ENCODE results near the gene DKK3.

Gene DKK3

GRCh38 chr11:12051287-12051662 is 42.8 kb upstream of the DKK3 start:
- no peak for DNase-seq (ENCODE audit: low read depth)
- no peak for TF ChIP-seq CTCF (IDR thresholded peaks at IDR 0.05; ENCODE audit: control insufficient read depth, insufficient read depth, low read depth, low read length, missing control alignments)
- H3K4me3 ChIP-seq (ENCODE audit: control insufficient read depth, low read depth, low read length) = no peak overlapping the region

GRCh38 chr11:12050470-12051286 is 42.3 kb upstream of the DKK3 start:
- no peak for DNase-seq (ENCODE audit: low read depth)
- TF ChIP-seq CTCF (IDR thresholded peaks at IDR 0.05; ENCODE audit: control insufficient read depth, insufficient read depth, low read depth, low read length, missing control alignments) = no peak
- no peak overlapping the region for H3K4me3 ChIP-seq (ENCODE audit: control insufficient read depth, low read depth, low read length)

GRCh38 chr11:12048936-12049790 is 40.7 kb upstream of the DKK3 start:
- no peak for TF ChIP-seq CTCF (IDR thresholded peaks at IDR 0.05; ENCODE audit: control insufficient read depth, insufficient read depth, low read depth, low read length, missing control alignments)
- H3K4me3 ChIP-seq (ENCODE audit: control insufficient read depth, low read depth, low read length) = no peak overlapping the region
- no peak for DNase-seq (ENCODE audit: low read depth)

- no peak for DNase-seq (ENCODE audit: low read depth)
- TF ChIP-seq CTCF (IDR thresholded peaks at IDR 0.05; ENCODE audit: control insufficient read depth, insufficient read depth, low read depth, low read length, missing control alignments) = no peak
- H3K4me3 ChIP-seq (ENCODE audit: control insufficient read depth, low read depth, low read length) = no peak overlapping the region
Measured at GRCh38 chr11:12046636-12047236, 38.3 kb upstream of the DKK3 start.

- TF ChIP-seq CTCF (IDR thresholded peaks at IDR 0.05; ENCODE audit: control insufficient read depth, insufficient read depth, low read depth, low read length, missing control alignments) = no peak
- no peak overlapping the region for H3K4me3 ChIP-seq (ENCODE audit: control insufficient read depth, low read depth, low read length)
- DNase-seq (ENCODE audit: low read depth) = no peak
Measured at GRCh38 chr11:12045914-12046635, 37.6 kb upstream of the DKK3 start.

- H3K4me3 ChIP-seq (ENCODE audit: control insufficient read depth, low read depth, low read length) = no peak overlapping the region
- no peak for DNase-seq (ENCODE audit: low read depth)
- TF ChIP-seq CTCF (IDR thresholded peaks at IDR 0.05; ENCODE audit: control insufficient read depth, insufficient read depth, low read depth, low read length, missing control alignments) = no peak
Measured at GRCh38 chr11:12044799-12045198, 36.4 kb upstream of the DKK3 start.
